ENCODE results near the gene ACTN4.

Gene ACTN4

DNA sequence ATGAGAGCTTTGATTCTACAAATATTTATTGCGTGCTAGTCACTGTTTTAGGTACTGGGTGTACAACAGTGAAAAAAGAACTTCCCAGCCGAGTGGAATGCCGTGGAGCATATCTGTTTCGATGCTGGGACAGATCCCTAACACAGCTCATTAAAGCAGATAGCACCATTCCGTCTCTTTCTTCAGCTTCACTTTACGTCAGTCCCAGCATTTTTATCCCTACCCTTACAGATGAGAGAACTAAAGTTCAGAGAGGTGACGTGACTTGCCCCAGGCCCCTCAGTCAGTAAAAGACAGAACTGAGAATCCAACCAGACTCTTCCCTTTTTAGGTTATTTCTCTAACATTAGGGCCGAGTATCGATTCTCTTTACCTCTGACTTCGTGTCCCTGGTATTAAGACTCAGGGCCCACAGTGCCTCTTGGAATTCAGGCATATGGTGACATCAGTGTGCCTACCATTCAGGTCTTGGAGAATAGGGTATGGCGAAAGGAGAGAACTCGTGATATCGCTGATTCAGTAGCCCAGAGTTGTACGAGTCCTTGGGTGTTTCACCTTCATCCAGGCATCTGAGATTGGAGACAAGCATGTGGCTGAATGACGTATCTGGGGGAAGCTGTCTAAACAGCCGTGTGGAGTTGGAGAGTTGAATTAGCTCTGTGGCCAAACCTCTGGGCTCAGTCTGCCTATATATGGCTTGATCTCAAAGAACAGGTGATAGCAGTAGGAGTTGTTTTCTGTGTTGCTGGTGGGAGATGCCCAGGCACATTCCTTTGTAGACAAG, 27.1 kb downstream of the ACTN4 start:
- TF ChIP-seq, protein P1, sequence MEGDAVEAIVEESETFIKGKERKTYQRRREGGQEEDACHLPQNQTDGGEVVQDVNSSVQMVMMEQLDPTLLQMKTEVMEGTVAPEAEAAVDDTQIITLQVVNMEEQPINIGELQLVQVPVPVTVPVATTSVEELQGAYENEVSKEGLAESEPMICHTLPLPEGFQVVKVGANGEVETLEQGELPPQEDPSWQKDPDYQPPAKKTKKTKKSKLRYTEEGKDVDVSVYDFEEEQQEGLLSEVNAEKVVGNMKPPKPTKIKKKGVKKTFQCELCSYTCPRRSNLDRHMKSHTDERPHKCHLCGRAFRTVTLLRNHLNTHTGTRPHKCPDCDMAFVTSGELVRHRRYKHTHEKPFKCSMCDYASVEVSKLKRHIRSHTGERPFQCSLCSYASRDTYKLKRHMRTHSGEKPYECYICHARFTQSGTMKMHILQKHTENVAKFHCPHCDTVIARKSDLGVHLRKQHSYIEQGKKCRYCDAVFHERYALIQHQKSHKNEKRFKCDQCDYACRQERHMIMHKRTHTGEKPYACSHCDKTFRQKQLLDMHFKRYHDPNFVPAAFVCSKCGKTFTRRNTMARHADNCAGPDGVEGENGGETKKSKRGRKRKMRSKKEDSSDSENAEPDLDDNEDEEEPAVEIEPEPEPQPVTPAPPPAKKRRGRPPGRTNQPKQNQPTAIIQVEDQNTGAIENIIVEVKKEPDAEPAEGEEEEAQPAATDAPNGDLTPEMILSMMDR (conservative IDR thresholded peaks at IDR 0.05; ENCODE audit: low read depth, low read length): no peak
- no peak overlapping the region for H3K4me3 ChIP-seq (ENCODE audit: low read length)
- peak; percentile 81 for DNase-seq (ENCODE audit: low read depth)

GRCh38 chr19:38675611-38676010, 28.2 kb downstream of the ACTN4 start:
- TF ChIP-seq, protein P1 (conservative IDR thresholded peaks at IDR 0.05; ENCODE audit: low read depth, low read length): no peak
- DNase-seq (ENCODE audit: low read depth): no peak
- H3K4me3 ChIP-seq (ENCODE audit: low read length): no peak overlapping the region

DNA sequence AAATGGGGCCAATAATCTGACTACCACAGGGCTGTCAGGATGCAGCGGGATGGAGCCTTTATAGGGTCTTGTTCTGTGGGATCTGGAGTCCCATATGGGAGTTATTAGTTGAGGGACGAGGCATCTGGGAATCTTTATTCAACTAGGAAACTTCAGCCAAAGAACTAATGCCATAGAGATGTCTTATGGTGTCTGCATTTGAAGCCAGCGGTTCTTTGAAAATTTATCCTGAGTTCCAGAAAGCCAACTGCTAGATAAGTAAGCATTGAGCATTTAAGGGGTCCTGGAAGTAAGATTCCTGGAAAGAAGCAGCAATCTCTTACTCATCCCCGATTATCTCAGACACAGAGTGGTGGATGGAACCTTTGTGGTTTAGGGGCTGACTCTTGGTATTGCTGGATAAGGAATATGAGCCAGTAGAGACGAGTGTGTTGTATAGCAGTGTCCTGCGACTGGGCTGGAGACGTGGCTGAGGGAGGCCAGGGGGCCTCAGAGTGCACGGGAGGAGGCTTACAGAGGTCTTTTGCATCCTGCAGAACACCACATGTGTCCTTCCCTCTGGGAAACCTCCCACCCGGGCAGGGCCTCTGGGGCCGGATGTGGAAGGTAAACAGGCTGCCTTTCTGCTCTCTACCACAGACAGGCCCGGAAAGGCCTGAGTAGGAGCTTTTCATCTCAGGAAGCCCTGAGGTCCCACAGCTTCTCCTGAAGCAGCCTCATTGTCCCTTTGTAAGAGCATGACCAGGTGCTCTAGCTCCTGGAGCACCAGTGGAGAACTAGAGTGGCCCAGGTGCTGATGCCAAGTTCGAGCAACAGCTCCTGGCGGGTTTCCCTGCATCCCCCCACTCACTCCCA, 28.8 kb downstream of the ACTN4 start:
- DNase-seq (ENCODE audit: low read depth): no peak
- TF ChIP-seq, protein P1 (conservative IDR thresholded peaks at IDR 0.05; ENCODE audit: low read depth, low read length): no peak
- no peak overlapping the region for H3K4me3 ChIP-seq (ENCODE audit: low read length)

DNA sequence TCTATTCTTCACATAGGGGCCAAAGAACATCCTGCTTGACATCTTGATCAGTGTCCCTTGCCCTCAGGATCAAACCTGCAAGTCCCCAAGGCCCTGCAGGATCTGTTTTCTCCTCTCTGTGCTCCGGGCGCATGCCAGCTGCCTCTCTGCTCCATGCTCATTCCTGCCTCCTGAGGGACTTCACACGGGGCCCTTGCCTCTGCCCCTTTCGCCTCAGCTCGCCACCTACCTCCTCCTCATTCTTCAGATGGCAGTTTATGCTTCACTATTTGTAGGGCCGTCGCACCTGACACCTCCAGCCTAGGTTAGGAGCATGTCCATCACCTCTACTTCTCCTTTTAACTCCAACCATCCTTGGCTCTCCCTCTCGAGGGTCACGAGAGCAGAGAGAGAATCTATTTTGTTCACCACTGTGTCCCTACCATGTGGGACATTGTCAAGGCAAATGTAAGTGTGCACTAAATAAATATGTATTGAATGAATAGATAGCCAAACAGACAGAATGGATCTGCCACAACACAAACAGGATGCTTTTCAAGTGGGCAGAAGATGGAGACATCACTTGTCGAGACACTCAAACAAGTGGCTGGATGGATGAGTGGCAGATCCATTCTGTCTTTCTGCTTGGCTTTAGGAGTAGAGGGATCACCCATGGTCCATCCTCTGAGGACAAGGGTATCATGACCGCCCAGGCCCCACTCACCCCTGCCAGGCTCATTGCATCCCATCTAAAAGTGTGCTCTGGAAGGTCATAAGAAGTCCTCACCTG, 29.6 kb downstream of the ACTN4 start:
- DNase-seq (ENCODE audit: low read depth): no peak
- H3K4me3 ChIP-seq (ENCODE audit: low read length): no peak overlapping the region
- TF ChIP-seq, protein P1 (conservative IDR thresholded peaks at IDR 0.05; ENCODE audit: low read depth, low read length): no peak

DNA sequence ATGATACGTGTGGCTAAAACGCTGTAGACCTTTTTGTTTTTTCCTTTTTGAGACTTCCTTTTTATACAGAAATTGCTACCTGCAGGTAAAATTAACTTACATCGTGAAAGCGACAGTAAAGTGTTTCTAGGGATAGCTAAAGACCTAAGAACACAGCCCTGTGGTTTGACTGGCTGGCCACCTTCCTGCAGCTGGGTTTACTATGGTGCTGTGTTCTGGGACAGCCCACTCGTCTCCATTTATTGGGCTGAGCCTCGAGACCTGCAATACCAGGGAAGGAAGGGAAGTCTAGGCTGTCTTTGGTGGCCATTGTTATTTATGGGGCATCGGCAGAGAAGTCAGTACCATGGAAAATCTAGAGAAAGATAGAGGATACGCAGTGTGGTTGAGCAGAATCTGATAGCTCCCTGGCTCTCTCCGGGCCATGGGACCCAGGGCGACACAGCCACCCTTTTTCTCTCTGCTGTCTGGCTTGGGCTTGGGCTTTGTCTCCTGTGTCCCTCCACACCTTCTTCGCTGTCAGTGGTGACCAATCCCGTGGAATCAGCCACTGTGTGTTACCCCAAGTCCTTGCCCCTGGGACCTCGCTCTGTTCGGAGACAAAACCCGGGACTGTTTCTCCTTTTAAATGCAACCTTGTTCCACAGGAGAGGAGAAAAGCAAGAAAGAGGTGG, 30.9 kb downstream of the ACTN4 start:
- TF ChIP-seq, protein P1 (conservative IDR thresholded peaks at IDR 0.05; ENCODE audit: low read depth, low read length): no peak

DNA sequence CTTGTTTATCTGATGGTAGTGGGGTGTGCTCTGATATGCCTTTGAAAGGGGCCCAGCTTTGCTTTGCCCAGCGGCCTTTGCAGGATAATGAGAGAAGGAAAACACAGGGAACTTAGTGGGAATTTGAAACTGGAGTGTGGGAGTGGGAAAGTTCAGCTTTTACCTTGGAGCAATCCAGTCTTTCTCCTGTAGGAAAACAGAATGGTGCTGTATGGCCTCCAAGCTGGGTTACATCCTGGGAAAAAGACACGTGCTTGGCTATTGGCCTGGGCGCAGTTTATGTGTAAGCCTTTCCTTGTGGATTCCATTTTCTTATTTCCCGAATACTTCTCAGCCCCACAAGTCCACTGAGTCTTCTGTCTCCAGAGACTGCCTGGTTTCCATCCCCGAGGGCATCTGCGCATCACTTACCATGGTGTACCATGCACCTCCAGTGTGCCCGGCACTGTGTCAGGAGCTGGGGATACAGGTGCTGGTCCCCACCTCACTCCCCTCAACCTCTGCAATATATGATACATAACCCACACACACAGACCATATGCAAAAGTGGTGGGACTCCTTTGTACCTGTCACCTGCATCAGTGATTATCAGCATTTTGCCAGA, 31.5 kb downstream of the ACTN4 start:
- H3K4me3 ChIP-seq (ENCODE audit: low read length): no peak overlapping the region
- TF ChIP-seq, protein P1 (conservative IDR thresholded peaks at IDR 0.05; ENCODE audit: low read depth, low read length): no peak
- no peak for DNase-seq (ENCODE audit: low read depth)

More for the DNA sequence above, 30.9 kb downstream of the ACTN4 start:
- no peak overlapping the region for H3K4me3 ChIP-seq (ENCODE audit: low read length)
- DNase-seq (ENCODE audit: low read depth): no peak
